Activated T-helper 1 cell treated with anti-CD3 and anti-CD28 coated beads, Interleukin-12 subunit alpha, Interleukin-12 subunit beta, Interleukin-2, Interleukin-4 antibody, amounts not matched to agents 30 ng/mL and 10 ng/mL and 1 ng/mL, durations not matched to agents 14 hours and 24 hours and 36 hours (primary cell): Measurements from ENCODE around the gene PIK3C2G. TPM values are rescaled to one million over a fixed set of nuclear protein-coding genes. Genes with fewer than 3 reads are reported as not detected.
"Not testable (repeated sequence)": the region's sequence is repeated elsewhere in the genome, so short reads cannot be mapped to it uniquely, and the experiment has no call there.

Experiments
- DNase-seq: peaks from one replicate; pipeline ENCODE4 v3.0.0; 2021; ENCODE audit warnings: low spot score
- H3K27ac Mint-ChIP-seq: one replicate; pipeline ENCODE4 v1.8.0; 2021; ENCODE audit warnings: mild to moderate bottlenecking, mixed read lengths
- H3K27me3 Mint-ChIP-seq: one replicate; pipeline ENCODE4 v1.8.0; 2022; ENCODE audit warnings: mild to moderate bottlenecking, moderate library complexity, mixed read lengths; ENCODE audit not compliant: insufficient read depth
- H3K36me3 Mint-ChIP-seq: one replicate; pipeline ENCODE4 v1.8.0; 2021; ENCODE audit warnings: low read depth, mixed read lengths
- H3K4me1 Mint-ChIP-seq: one replicate; pipeline ENCODE4 v1.8.0; 2021; ENCODE audit warnings: low read depth, mixed read lengths
- H3K4me3 Mint-ChIP-seq: one replicate; pipeline ENCODE4 v1.8.0; 2021; ENCODE audit warnings: mild to moderate bottlenecking, moderate library complexity, mixed read lengths
- H3K9me3 Mint-ChIP-seq: one replicate; pipeline ENCODE4 v1.8.0; 2021; ENCODE audit warnings: mixed read lengths
- intact Hi-C: fragments of 100-400 bp; cut with micrococcal nuclease; formaldehyde crosslinking; loops from one replicate; pipeline ENCODE4 v1.15.1; 2024
- total RNA-seq: library from RNA; stranded (reverse); gene quantifications from 2 replicates; pipeline ENCODE4 v1.2.3, GENCODE V29; 2022

PIK3C2G gene
- not detected in 2 replicates for total RNA-seq

GRCh38 chr12:18261273-18261672, at the start of gene PIK3C2G:
Gene PIK3C2G, plus strand, starts transcription at chr12:18261518. Its CDS starts 20,564 bp downstream, at chr12:18282082.
- no peaks in the 10 kb centered on the region for H3K4me1 Mint-ChIP-seq
- H3K36me3 Mint-ChIP-seq = no peaks in the 10 kb centered on the region
- H3K27me3 Mint-ChIP-seq = no peaks in the 10 kb centered on the region
- DNase-seq = no peak
- H3K27ac Mint-ChIP-seq = no peak within 1 kb of the TSS
- H3K9me3 Mint-ChIP-seq = no peaks in the 10 kb centered on the region
- intact Hi-C loops = no loop called here
- no peak within 1 kb of the TSS for H3K4me3 Mint-ChIP-seq

- no peaks in the 10 kb centered on the region for H3K27me3 Mint-ChIP-seq
- intact Hi-C loops = no loop called here
- no peaks in the 10 kb centered on the region for H3K4me1 Mint-ChIP-seq
- H3K36me3 Mint-ChIP-seq = no peaks in the 10 kb centered on the region
- no peaks in the 10 kb centered on the region for H3K9me3 Mint-ChIP-seq
- no peak overlapping the region for H3K27ac Mint-ChIP-seq
- H3K4me3 Mint-ChIP-seq = no peak overlapping the region
- DNase-seq = no peak
Measured at GRCh38 chr12:18217966-18218365, 43.4 kb upstream of the PIK3C2G start.

GRCh38 chr12:18221726-18222125, 39.6 kb upstream of the PIK3C2G start:
- Mint-ChIP-seq H3K4me3 (no peak overlapping the region), H3K27ac (no peak overlapping the region), H3K36me3 (no peaks in the 10 kb centered on the region), H3K4me1 (no peaks in the 10 kb centered on the region), H3K9me3 (no peaks in the 10 kb centered on the region), H3K27me3 (no peaks in the 10 kb centered on the region)
- DNase-seq = no peak
- intact Hi-C loops = no loop called here

GRCh38 chr12:18222699-18223098, 38.6 kb upstream of the PIK3C2G start:
- intact Hi-C loops = no loop called here
- H3K27ac Mint-ChIP-seq = no peak overlapping the region
- DNase-seq = no peak
- H3K4me3 Mint-ChIP-seq = no peak overlapping the region
- no peaks in the 10 kb centered on the region for H3K27me3 Mint-ChIP-seq
- H3K4me1 Mint-ChIP-seq = no peaks in the 10 kb centered on the region
- no peaks in the 10 kb centered on the region for H3K9me3 Mint-ChIP-seq
- H3K36me3 Mint-ChIP-seq = no peaks in the 10 kb centered on the region

GRCh38 chr12:18224745-18225144, 36.6 kb upstream of the PIK3C2G start:
- Mint-ChIP-seq H3K27me3 (no peaks in the 10 kb centered on the region), H3K36me3 (no peaks in the 10 kb centered on the region), H3K4me1 (no peaks in the 10 kb centered on the region), H3K27ac (no peak overlapping the region), H3K4me3 (no peak overlapping the region), H3K9me3 (no peaks in the 10 kb centered on the region)
- DNase-seq = no peak
- intact Hi-C loops = loop anchor here (2.0 kb wide), 1 partner anchor 66 kb away; no protein-coding TSS in a partner anchor

- H3K9me3 Mint-ChIP-seq = peaks cover 14% of the 10 kb centered on the region
- H3K4me1 Mint-ChIP-seq = no peaks in the 10 kb centered on the region
- intact Hi-C loops = no loop called here
- no peaks in the 10 kb centered on the region for H3K27me3 Mint-ChIP-seq
- H3K4me3 Mint-ChIP-seq = no peak overlapping the region
- no peak overlapping the region for H3K27ac Mint-ChIP-seq
- H3K36me3 Mint-ChIP-seq = no peaks in the 10 kb centered on the region
- DNase-seq = no peak
Measured at GRCh38 chr12:18239526-18239925, 21.8 kb upstream of the PIK3C2G start.

GRCh38 chr12:18242380-18243089, 18.8 kb upstream of the PIK3C2G start:
- Mint-ChIP-seq H3K36me3 (no peaks in the 10 kb centered on the region), H3K4me1 (no peaks in the 10 kb centered on the region), H3K4me3 (no peak overlapping the region), H3K9me3 (no peaks in the 10 kb centered on the region), H3K27ac (no peak overlapping the region), H3K27me3 (no peaks in the 10 kb centered on the region)
- intact Hi-C loops = no loop called here
- DNase-seq = no peak

GRCh38 chr12:18243238-18243637, 18.1 kb upstream of the PIK3C2G start:
- Mint-ChIP-seq H3K36me3 (no peaks in the 10 kb centered on the region), H3K4me1 (no peaks in the 10 kb centered on the region), H3K27ac (no peak overlapping the region), H3K4me3 (no peak overlapping the region), H3K9me3 (no peaks in the 10 kb centered on the region), H3K27me3 (no peaks in the 10 kb centered on the region)
- no peak for DNase-seq
- intact Hi-C loops = no loop called here

- no peak overlapping the region for H3K4me3 Mint-ChIP-seq
- H3K4me1 Mint-ChIP-seq = no peaks in the 10 kb centered on the region
- no peaks in the 10 kb centered on the region for H3K27me3 Mint-ChIP-seq
- intact Hi-C loops = no loop called here
- H3K27ac Mint-ChIP-seq = no peak overlapping the region
- H3K9me3 Mint-ChIP-seq = no peaks in the 10 kb centered on the region
- H3K36me3 Mint-ChIP-seq = no peaks in the 10 kb centered on the region
- no peak for DNase-seq
Measured at GRCh38 chr12:18246066-18246465, 15.3 kb upstream of the PIK3C2G start.

GRCh38 chr12:18250313-18250916, 10.9 kb upstream of the PIK3C2G start:
- DNase-seq = no peak
- Mint-ChIP-seq H3K27me3 (no peaks in the 10 kb centered on the region), H3K4me3 (no peak overlapping the region), H3K4me1 (no peaks in the 10 kb centered on the region), H3K27ac (no peak overlapping the region), H3K9me3 (peaks cover 2% of the 10 kb centered on the region), H3K36me3 (no peaks in the 10 kb centered on the region)
- intact Hi-C loops = no loop called here

- Mint-ChIP-seq H3K4me3 (no peak overlapping the region), H3K4me1 (no peaks in the 10 kb centered on the region), H3K27ac (no peak overlapping the region), H3K36me3 (no peaks in the 10 kb centered on the region), H3K27me3 (no peaks in the 10 kb centered on the region), H3K9me3 (peaks cover 3% of the 10 kb centered on the region)
- DNase-seq = no peak
- intact Hi-C loops = no loop called here
Measured at GRCh38 chr12:18254081-18254480, 7.2 kb upstream of the PIK3C2G start.

- intact Hi-C loops, H3K4me3 Mint-ChIP-seq, H3K27ac Mint-ChIP-seq, H3K4me1 Mint-ChIP-seq, H3K36me3 Mint-ChIP-seq, H3K27me3 Mint-ChIP-seq, DNase-seq, H3K9me3 Mint-ChIP-seq: not testable (repeated sequence)
Measured at GRCh38 chr12:18255004-18255403, 6.3 kb upstream of the PIK3C2G start.

- Mint-ChIP-seq H3K4me1 (no peaks in the 10 kb centered on the region), H3K27ac (no peak overlapping the region), H3K4me3 (no peak overlapping the region), H3K9me3 (peaks cover 3% of the 10 kb centered on the region), H3K27me3 (no peaks in the 10 kb centered on the region), H3K36me3 (no peaks in the 10 kb centered on the region)
- intact Hi-C loops = no loop called here
- DNase-seq = no peak
Measured at GRCh38 chr12:18257251-18257650, 4.1 kb upstream of the PIK3C2G start.
